Ishikawa (cell line): ENCODE data around the gene BMX.

ENCODE experiments used
- CEBPB ChIP-seq: IDR thresholded peaks from 2 replicates; pipeline ENCODE4 v1.6.1; 2012
- CREB1 ChIP-seq: IDR thresholded peaks from 2 replicates; pipeline ENCODE4 v1.6.1; 2012; ENCODE audit warnings: low read depth
- EGR1 ChIP-seq: IDR thresholded peaks from 2 replicates; pipeline ENCODE4 v1.6.1; 2012
- EP300 ChIP-seq: IDR thresholded peaks from 2 replicates; pipeline ENCODE4 v1.6.1; 2012; ENCODE audit warnings: borderline replicate concordance
- FOXM1 ChIP-seq: IDR thresholded peaks from 2 replicates; pipeline ENCODE4 v1.6.1; 2012; ENCODE audit warnings: low read depth, borderline replicate concordance
- MAX ChIP-seq: IDR thresholded peaks from 2 replicates; pipeline ENCODE4 v1.6.1; 2012
- NFIC ChIP-seq: IDR thresholded peaks from 2 replicates; pipeline ENCODE4 v1.6.1; 2012
- RAD21 ChIP-seq: IDR thresholded peaks from 2 replicates; pipeline ENCODE4 v1.6.1; 2012; ENCODE audit warnings: low read depth
- REST ChIP-seq: IDR thresholded peaks from 2 replicates; pipeline ENCODE4 v1.6.1; 2012; ENCODE audit warnings: low read depth, mild to moderate bottlenecking
- TAF1 ChIP-seq: IDR thresholded peaks from 2 replicates; pipeline ENCODE4 v1.6.1; 2012; ENCODE audit warnings: low read depth, mild to moderate bottlenecking
- TCF12 ChIP-seq: IDR thresholded peaks from 2 replicates; pipeline ENCODE4 v1.6.1; 2012; ENCODE audit warnings: low read depth
- TEAD4 ChIP-seq: IDR thresholded peaks from 2 replicates; pipeline ENCODE4 v1.6.1; 2012
- USF1 ChIP-seq: IDR thresholded peaks from 2 replicates; pipeline ENCODE4 v1.6.1; 2012
- YY1 ChIP-seq: IDR thresholded peaks from 2 replicates; pipeline ENCODE4 v1.6.1; 2012; ENCODE audit warnings: low read depth
- ZBTB7A ChIP-seq: IDR thresholded peaks from 2 replicates; pipeline ENCODE4 v1.6.1; 2012; ENCODE audit warnings: low read depth

Gene BMX

GRCh38 chrX:15483891-15484290 is 16.7 kb upstream of the BMX start:
- TF ChIP-seq NFIC (no peak), USF1 (no peak), ZBTB7A (no peak), EGR1 (no peak), CREB1 (no peak), MAX (no peak), TCF12 (no peak), TAF1 (no peak), FOXM1 (no peak), REST (no peak), TEAD4 (no peak), YY1 (no peak), CEBPB (no peak), EP300 (no peak), RAD21 (no peak)

- no peak for TF ChIP-seq EP300
- TF ChIP-seq CREB1, result no peak
- no peak for TF ChIP-seq TCF12
- TF ChIP-seq EGR1, result no peak
- TF ChIP-seq NFIC, result no peak
- no peak for TF ChIP-seq YY1
- TF ChIP-seq REST, result no peak
- no peak for TF ChIP-seq RAD21
- no peak for TF ChIP-seq TEAD4
- TF ChIP-seq TAF1, result no peak
- TF ChIP-seq ZBTB7A, result no peak
- TF ChIP-seq USF1, result no peak
- no peak for TF ChIP-seq CEBPB
- TF ChIP-seq FOXM1, result no peak
These were observed 8.1 kb upstream of the BMX start for GRCh38 chrX:15492469-15492868.

GRCh38 chrX:15493118-15493962 is 7.3 kb upstream of the BMX start, which contains the start of gene PIR:
Gene PIR (minus strand): TSS chrX:15493333. CDS start chrX:15491257, 2,076 bp downstream.
- TF ChIP-seq RAD21 (peak; percentile 26; the same call in 1 of the 2 replicates), MAX (peak; percentile 27; the same call in 1 of the 2 replicates), NFIC (no peak), EGR1 (no peak), EP300 (no peak), TCF12 (no peak), TEAD4 (no peak)

- no peak for TF ChIP-seq RAD21
- no peak for TF ChIP-seq TCF12
- TF ChIP-seq TAF1, result no peak
- no peak for TF ChIP-seq CREB1
- TF ChIP-seq EP300, result no peak
- no peak for TF ChIP-seq MAX
- no peak for TF ChIP-seq USF1
- TF ChIP-seq ZBTB7A, result no peak
- TF ChIP-seq EGR1, result no peak
- no peak for TF ChIP-seq YY1
- no peak for TF ChIP-seq REST
These were observed 4.8 kb upstream of the BMX start for GRCh38 chrX:15495801-15496200.
